ENCODE results near the gene FGGY.

FGGY gene

GRCh38 chr1:59258412-59259032, 38.4 kb upstream of the FGGY start:
- H3K27ac ChIP-seq (ENCODE audit: extremely low read depth, low read depth, low read length) = no peak overlapping the region
- TF ChIP-seq IKZF3 (tag by site-specific recombination; IDR thresholded peaks at IDR 0.05) = no peak
- peak; percentile 74 for TF ChIP-seq ATF2 (tag by site-specific recombination; IDR thresholded peaks at IDR 0.05; ENCODE audit: low read depth)
- peaks cover 5% of the 10 kb centered on the region; the same call in 1 of the 2 replicates for H3K4me1 ChIP-seq (ENCODE audit: control insufficient read depth, insufficient read depth, low read length)
- ChIA-PET CTCF (interaction anchor here (0.6 to 1.7 kb wide), 2 partner anchors 10 to 111 kb away, joined by 4 to 5 read pairs; no protein-coding TSS in a partner anchor), POLR2A (no interaction called here)
- H3K4me3 ChIP-seq (ENCODE audit: low read depth, low read length) = no peak overlapping the region
- no peaks in the 10 kb centered on the region for H3K9me3 ChIP-seq (ENCODE audit: control insufficient read depth, insufficient read depth, low read depth, low read length)
- no peaks in the 10 kb centered on the region for H3K36me3 ChIP-seq (ENCODE audit: control insufficient read depth in 2 of 2, insufficient read depth in 1 of 2, low read length in 2 of 2)

- no peak overlapping the region for H3K27ac ChIP-seq (ENCODE audit: extremely low read depth, low read depth, low read length)
- POLR2A ChIA-PET = no interaction called here
- H3K4me1 ChIP-seq (ENCODE audit: control insufficient read depth, insufficient read depth, low read length) = peaks cover 8% of the 10 kb centered on the region
- no peak overlapping the region for H3K4me3 ChIP-seq (ENCODE audit: low read depth, low read length)
- no peaks in the 10 kb centered on the region for H3K9me3 ChIP-seq (ENCODE audit: control insufficient read depth, insufficient read depth, low read depth, low read length)
- CTCF ChIA-PET = no interaction called here
- H3K36me3 ChIP-seq (ENCODE audit: control insufficient read depth in 2 of 2, insufficient read depth in 1 of 2, low read length in 2 of 2) = no peaks in the 10 kb centered on the region
- TF ChIP-seq ZNF184 (tag by site-specific recombination; IDR thresholded peaks at IDR 0.05) (0 out of 2 replicates have a peak, but pooled peaks have one; percentile 51), ZNF596 (tag by site-specific recombination; IDR thresholded peaks at IDR 0.05) (peak; percentile 42; the same call in 1 of the 2 replicates), ZBTB21 (tag by site-specific recombination; IDR thresholded peaks at IDR 0.05) (peak; percentile 63), ZNF18 (tag by site-specific recombination; IDR thresholded peaks at IDR 0.05) (peak; percentile 68), ATF2 (tag by site-specific recombination; IDR thresholded peaks at IDR 0.05; ENCODE audit: low read depth) (peak; percentile 74), ZNF660 (tag by site-specific recombination; IDR thresholded peaks at IDR 0.05) (0 out of 2 replicates have a peak, but pooled peaks have one; percentile 25), ZNF707 (tag by site-specific recombination; IDR thresholded peaks at IDR 0.05) (no peak), BCL11B (tag by site-specific recombination; IDR thresholded peaks at IDR 0.05; ENCODE audit: low read depth) (peak; percentile 83), TRIM28 (IDR thresholded peaks at IDR 0.05; ENCODE audit: borderline replicate concordance, low read length) (peak; percentile 89), ZNF391 (tag by site-specific recombination; IDR thresholded peaks at IDR 0.05; ENCODE audit: borderline replicate concordance, low read depth) (peak; percentile 60; the same call in 1 of the 2 replicates), BCL11A (tag by site-specific recombination; IDR thresholded peaks at IDR 0.05; ENCODE audit: low read depth) (0 out of 2 replicates have a peak, but pooled peaks have one; percentile 40), ZXDB (tag by site-specific recombination; IDR thresholded peaks at IDR 0.05) (peak; percentile 71; the same call in 1 of the 2 replicates), ZIC2 (tag by site-specific recombination; IDR thresholded peaks at IDR 0.05) (peak; percentile 61; the same call in 1 of the 2 replicates), KLF8 (tag by site-specific recombination; IDR thresholded peaks at IDR 0.05) (peak; percentile 68; the same call in 1 of the 2 replicates), ZNF394 (tag by site-specific recombination; IDR thresholded peaks at IDR 0.05; ENCODE audit: borderline replicate concordance) (peak; percentile 31; the same call in 1 of the 2 replicates), TSHZ1 (tag by site-specific recombination; IDR thresholded peaks at IDR 0.05; ENCODE audit: borderline replicate concordance) (peak; percentile 93), ZNF518A (tag by site-specific recombination; conservative IDR thresholded peaks at IDR 0.05; ENCODE audit: low read depth) (0 out of 2 replicates have a peak, but pooled peaks have one; percentile 19), YY2 (tag by site-specific recombination; IDR thresholded peaks at IDR 0.05) (no peak), KLF10 (tag by site-specific recombination; IDR thresholded peaks at IDR 0.05) (peak; percentile 66; the same call in 1 of the 2 replicates)
Measured at GRCh38 chr1:59261537-59261936, 35.4 kb upstream of the FGGY start.

All from HEK293 (cell line).